Measurements from ENCODE around the gene ADCY3.

DNA sequence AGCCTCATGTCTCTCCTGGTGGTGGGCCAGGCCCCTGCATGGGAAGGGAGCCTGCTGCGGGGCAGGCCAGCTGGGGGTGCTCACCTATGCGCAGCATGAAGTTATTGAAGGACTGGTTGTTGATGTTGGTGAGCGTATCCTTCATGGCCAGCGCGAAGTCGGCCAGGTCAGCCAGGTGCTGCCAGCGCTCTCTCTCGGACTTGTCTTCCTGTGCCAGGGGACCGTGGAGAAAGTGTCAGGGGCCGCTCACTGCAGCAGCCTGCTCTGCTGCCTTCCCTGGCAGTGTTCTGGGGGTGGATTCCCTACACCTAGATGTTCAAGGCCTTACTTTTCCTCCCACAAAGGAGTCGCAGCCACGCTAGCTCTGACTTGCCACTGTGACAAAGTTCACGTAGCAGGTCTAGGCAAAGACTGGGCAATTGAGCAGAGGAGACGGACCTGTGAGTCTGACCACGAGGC, 98.6 kb downstream of the ADCY3 start:
- TF ChIP-seq, protein P1, sequence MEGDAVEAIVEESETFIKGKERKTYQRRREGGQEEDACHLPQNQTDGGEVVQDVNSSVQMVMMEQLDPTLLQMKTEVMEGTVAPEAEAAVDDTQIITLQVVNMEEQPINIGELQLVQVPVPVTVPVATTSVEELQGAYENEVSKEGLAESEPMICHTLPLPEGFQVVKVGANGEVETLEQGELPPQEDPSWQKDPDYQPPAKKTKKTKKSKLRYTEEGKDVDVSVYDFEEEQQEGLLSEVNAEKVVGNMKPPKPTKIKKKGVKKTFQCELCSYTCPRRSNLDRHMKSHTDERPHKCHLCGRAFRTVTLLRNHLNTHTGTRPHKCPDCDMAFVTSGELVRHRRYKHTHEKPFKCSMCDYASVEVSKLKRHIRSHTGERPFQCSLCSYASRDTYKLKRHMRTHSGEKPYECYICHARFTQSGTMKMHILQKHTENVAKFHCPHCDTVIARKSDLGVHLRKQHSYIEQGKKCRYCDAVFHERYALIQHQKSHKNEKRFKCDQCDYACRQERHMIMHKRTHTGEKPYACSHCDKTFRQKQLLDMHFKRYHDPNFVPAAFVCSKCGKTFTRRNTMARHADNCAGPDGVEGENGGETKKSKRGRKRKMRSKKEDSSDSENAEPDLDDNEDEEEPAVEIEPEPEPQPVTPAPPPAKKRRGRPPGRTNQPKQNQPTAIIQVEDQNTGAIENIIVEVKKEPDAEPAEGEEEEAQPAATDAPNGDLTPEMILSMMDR (IDR thresholded peaks at IDR 0.05): no peak
- TF ChIP-seq POLR2A (IDR thresholded peaks at IDR 0.05): no peak
